Fibroblast of villous mesenchyme (primary cell): Measurements from ENCODE around the gene ISG20. TPM values are rescaled to one million over a fixed set of nuclear protein-coding genes. Genes with fewer than 3 reads are reported as not detected.
A peak's percentile ranks its signal among the peaks of the same experiment; 100 is the strongest.

ENCODE experiments used
- DNase-seq: peaks from one replicate; pipeline ENCODE4 v3.0.0-alpha.2; 2010; ENCODE audit warnings: low read depth
- H3K4me3 ChIP-seq: 2 replicates; pipeline ENCODE4 v1.5.1; 2011; ENCODE audit warnings: low read depth, mild to moderate bottlenecking, low read length
- total RNA-seq: library from RNA; depleted of rRNA; stranded (reverse); fragments of >200 nt; gene quantifications from 2 replicates; pipeline ENCODE4 v1.2.3, GENCODE V29; 2012
- TF ChIP-seq, protein P1 (sequence below): IDR thresholded peaks from 2 replicates; pipeline ENCODE4 v1.5.1; 2012; ENCODE audit warnings: low read depth, mild to moderate bottlenecking, low read length; ENCODE audit not compliant: insufficient read depth

ISG20 gene
- total RNA-seq, 1 donor, result 3.0 TPM

DNA sequence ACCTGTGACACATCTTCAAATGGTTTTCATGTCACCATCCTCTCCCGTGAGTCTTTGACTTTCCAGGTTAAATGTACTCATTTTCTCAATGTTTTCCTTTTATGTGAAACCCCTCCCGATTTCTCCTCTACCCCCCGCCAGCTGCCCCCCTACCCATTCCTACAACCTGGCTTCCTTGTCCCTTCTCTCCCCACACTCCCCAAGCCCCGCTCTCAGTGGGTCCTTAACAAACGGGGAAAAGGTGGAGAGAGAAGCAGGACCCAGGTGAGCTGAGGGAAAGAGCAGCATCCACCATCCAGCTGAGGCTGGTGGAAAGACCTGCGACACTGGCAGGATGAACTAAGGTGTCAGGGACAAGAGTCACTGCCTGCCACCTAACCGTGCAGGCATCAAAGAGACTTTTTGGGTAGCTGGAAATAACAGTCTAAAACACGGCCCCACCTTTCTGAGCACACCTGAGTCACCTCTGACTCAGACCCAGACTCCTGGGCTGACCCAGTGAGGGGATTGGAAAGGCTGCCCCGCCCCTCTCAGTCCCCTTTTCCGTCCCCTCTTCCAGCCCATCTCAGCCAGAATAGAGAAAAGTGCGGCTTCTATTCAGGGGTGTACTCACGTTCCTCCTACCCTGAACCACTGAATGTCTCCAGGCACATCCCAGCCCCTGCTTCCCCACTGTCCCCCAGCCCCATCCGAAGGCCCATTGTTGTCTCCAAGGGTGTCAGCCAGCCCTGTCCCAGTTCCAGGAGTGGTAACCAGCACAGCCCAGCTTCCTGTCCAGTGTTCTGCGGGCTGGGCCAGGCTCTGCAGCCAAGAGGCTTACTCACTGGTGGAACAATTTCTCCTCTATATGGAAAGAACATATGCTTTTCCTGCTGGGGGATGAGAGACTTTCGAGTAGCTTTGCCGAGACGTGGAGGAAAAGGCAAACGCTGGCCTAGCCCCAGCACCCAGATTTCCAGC lies 20.4 kb downstream of the ISG20 start:
- DNase-seq, result no peak
- H3K4me3 ChIP-seq, result no peak overlapping the region
- TF ChIP-seq, protein P1, sequence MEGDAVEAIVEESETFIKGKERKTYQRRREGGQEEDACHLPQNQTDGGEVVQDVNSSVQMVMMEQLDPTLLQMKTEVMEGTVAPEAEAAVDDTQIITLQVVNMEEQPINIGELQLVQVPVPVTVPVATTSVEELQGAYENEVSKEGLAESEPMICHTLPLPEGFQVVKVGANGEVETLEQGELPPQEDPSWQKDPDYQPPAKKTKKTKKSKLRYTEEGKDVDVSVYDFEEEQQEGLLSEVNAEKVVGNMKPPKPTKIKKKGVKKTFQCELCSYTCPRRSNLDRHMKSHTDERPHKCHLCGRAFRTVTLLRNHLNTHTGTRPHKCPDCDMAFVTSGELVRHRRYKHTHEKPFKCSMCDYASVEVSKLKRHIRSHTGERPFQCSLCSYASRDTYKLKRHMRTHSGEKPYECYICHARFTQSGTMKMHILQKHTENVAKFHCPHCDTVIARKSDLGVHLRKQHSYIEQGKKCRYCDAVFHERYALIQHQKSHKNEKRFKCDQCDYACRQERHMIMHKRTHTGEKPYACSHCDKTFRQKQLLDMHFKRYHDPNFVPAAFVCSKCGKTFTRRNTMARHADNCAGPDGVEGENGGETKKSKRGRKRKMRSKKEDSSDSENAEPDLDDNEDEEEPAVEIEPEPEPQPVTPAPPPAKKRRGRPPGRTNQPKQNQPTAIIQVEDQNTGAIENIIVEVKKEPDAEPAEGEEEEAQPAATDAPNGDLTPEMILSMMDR, result no peak

DNA sequence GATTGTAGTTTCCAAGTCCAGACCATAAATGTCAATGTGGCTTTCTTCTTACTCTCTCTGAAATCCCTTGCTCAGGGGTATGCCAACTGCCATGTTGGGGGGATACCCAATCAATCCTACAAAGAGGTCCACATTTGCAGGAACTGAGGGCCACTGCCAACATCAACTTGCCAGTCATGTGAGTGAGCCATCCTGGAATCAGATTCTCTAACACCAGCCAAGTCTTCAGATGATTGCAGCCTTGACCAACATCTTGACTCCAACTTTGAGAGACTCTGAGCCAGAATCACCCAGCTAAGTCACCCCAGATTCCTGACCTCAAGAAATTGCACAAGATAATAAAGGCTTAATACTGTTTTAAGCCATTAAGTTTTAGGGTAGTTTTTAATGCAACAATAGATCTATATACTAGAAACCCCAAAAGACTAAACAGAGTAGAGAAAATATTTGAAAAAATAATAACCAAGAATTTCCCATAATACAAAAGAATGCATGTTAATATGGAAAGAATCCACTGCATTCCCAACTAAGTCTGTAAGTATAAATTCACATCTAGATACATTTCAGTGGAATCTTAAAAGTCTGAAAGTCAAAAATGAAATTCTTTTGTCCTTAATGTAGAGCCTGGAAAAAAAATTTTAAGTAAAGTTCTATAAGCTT lies 22.4 kb downstream of the ISG20 start:
- H3K4me3 ChIP-seq, result no peak overlapping the region
- no peak for DNase-seq
- TF ChIP-seq, protein P1, result no peak

DNA sequence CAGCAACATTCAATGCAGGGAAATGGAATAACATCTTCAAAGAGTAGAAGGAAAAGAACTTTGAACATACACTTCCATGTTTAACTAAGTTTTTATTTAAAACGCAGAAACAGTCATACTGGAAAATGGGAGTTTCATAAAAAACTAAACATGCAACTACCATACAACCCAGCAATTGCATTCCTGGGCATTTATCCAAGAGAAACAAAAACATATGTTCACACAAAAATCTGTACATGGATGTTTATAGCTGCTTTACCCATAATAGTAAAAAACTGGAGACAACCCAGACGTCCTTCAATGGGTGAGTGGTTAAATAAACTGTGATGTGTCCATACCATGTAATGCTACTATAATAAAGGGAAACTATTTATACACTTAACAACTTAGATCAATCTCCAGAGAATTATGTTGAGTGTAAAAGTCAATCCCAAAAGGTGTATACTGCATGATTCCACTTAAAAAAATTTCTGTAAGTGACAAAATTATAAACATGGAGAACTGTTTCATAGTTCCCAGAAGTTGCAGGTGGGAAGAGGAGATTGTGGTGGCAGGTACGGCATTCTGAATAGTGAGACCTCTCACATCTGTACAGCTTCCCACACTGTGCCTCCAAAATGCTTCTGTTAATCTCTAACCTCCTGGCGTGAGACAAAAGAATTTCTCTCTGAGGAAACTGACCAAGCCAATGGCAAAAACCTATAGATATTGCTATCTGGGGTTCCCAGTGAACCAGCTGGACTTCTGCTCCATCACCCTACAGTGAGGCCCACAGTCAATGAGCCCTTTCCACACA lies 23.1 kb downstream of the ISG20 start:
- TF ChIP-seq, protein P1, result no peak
- H3K4me3 ChIP-seq, result no peak overlapping the region
- DNase-seq, result peak; percentile 53

- H3K4me3 ChIP-seq, result no peak overlapping the region
- no peak for DNase-seq
- TF ChIP-seq, protein P1, result no peak
Observed at GRCh38 chr15:88663141-88663621, 24.4 kb downstream of the ISG20 start.

DNA sequence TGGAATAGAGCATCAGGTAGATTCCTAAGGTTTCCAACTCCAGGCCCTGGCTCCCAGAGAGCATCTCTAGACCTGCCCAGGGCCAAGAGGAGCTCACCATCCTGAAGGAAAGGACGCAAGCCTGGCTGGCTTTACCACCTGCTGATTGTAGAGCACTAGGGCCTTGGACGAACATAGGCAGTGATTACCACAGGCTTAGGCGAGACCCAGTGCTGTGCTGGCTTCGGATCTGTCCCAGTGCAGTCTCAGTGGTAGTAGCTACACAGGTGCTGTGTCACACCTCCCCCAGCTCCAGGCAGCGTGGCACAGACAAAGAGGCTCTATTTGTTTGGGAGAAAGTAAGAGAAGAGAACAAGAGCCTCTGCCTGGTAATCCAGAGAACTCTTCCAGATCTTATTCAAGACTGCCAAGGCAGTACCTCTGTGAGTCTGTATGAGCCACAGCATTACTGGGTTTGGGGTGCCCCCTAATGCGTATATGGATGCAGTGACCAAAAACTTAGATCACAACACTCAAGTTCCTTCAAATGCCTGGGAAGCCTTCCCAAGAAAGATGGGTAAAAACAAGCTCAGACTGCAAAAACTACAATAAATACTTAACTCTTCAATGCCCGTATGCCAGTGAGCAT lies 25.4 kb downstream of the ISG20 start:
- peak; percentile 23 for DNase-seq

More for the DNA sequence above, 25.4 kb downstream of the ISG20 start:
- TF ChIP-seq, protein P1, result peak; percentile 34
- no peak overlapping the region for H3K4me3 ChIP-seq
